Keratinocyte (primary cell): ENCODE measurements around the gene PANX2. TPM values are rescaled to one million over a fixed set of nuclear protein-coding genes. Genes with fewer than 3 reads are reported as not detected.

Experiments used
- DNase-seq: peaks from one replicate; pipeline ENCODE4 v3.0.0-alpha.2; 2011; ENCODE audit warnings: low read depth, missing footprints, low spot score
- FAIRE-seq: peaks from 2 replicates; lab custom pipeline; 2011; peaks lifted over from hg19 to GRCh38; lab: Jason Lieb, UNC
- H2AFZ ChIP-seq: 2 replicates; pipeline ENCODE4 v1.6.0; 2012; ENCODE audit warnings: low read length, control low read depth, inconsistent platforms; ENCODE audit not compliant: control insufficient read depth
- H3K27ac ChIP-seq: 2 replicates; pipeline ENCODE4 v1.5.1; 2011; ENCODE audit warnings: low read length; ENCODE audit not compliant: control insufficient read depth, insufficient read depth
- H3K27me3 ChIP-seq: 3 replicates; pipeline ENCODE4 v1.6.0; 2011; ENCODE audit warnings: low read length; ENCODE audit not compliant: control insufficient read depth, insufficient read depth; ENCODE audit errors: extremely low read depth
- H3K36me3 ChIP-seq, 2 experiments: 2 replicates in 1 of 2; 3 replicates in 1 of 2; pipeline ENCODE4 v1.5.1; 2011; ENCODE audit warnings: low read length in 2 of 2, mild to moderate bottlenecking in 1 of 2; ENCODE audit not compliant: control insufficient read depth in 2 of 2, insufficient read depth in 2 of 2; ENCODE audit errors: extremely low read depth in 1 of 2
- H3K4me1 ChIP-seq: 3 replicates; pipeline ENCODE4 v1.5.1; 2011; ENCODE audit warnings: low read length; ENCODE audit not compliant: control insufficient read depth, insufficient read depth; ENCODE audit errors: extremely low read depth
- H3K4me2 ChIP-seq: 3 replicates; pipeline ENCODE4 v1.6.0; 2011; ENCODE audit warnings: low read depth, low read length; ENCODE audit not compliant: control insufficient read depth, insufficient read depth; ENCODE audit errors: extremely low read depth
- H3K4me3 ChIP-seq, 3 experiments: fragments of 200-600 bp in 1 of 3; sonication (generic) in 1 of 3; 2 replicates in 2 of 3; 3 replicates in 1 of 3; pipeline ENCODE4 v1.5.1; 2011 to 2016; ENCODE audit warnings: low read length in 3 of 3, mild to moderate bottlenecking in 3 of 3, control low read depth in 2 of 3, inconsistent platforms in 1 of 3, low read depth in 1 of 3, mixed read lengths in 1 of 3, mixed run types in 1 of 3, moderate library complexity in 1 of 3; ENCODE audit not compliant: control insufficient read depth in 2 of 3, insufficient read depth in 2 of 3; ENCODE audit errors: extremely low read depth in 1 of 3
- H3K79me2 ChIP-seq: 2 replicates; pipeline ENCODE4 v1.6.0; 2012; ENCODE audit warnings: low read length; ENCODE audit not compliant: control insufficient read depth, insufficient read depth
- H3K9ac ChIP-seq: 3 replicates; pipeline ENCODE4 v1.6.0; 2011; ENCODE audit warnings: low read length; ENCODE audit not compliant: control insufficient read depth, insufficient read depth; ENCODE audit errors: extremely low read depth
- H3K9me1 ChIP-seq: 3 replicates; pipeline ENCODE4 v1.6.0; 2011; ENCODE audit warnings: low read length; ENCODE audit not compliant: control insufficient read depth, insufficient read depth; ENCODE audit errors: extremely low read depth
- H3K9me3 ChIP-seq: 2 replicates; pipeline ENCODE4 v1.5.1; 2012; ENCODE audit warnings: low read depth, low read length; ENCODE audit not compliant: control insufficient read depth
- H4K20me1 ChIP-seq: 3 replicates; pipeline ENCODE4 v1.6.0; 2011; ENCODE audit warnings: low read length; ENCODE audit not compliant: control insufficient read depth, insufficient read depth; ENCODE audit errors: extremely low read depth
- CTCF ChIP-seq, 3 experiments: IDR thresholded peaks in 1 of 3; conservative IDR thresholded peaks in 1 of 3; optimal IDR thresholded peaks in 1 of 3; 2 replicates in 2 of 3; 3 replicates in 1 of 3; pipeline versions ENCODE3 to v1.5.1; 2011; ENCODE audit warnings: low read length in 3 of 3, mild to moderate bottlenecking in 3 of 3, moderate library complexity in 2 of 3, control low read depth in 1 of 3, inconsistent platforms in 1 of 3; ENCODE audit not compliant: insufficient read depth in 2 of 3; ENCODE audit errors: extremely low read depth in 1 of 3
- EZH2 ChIP-seq: IDR thresholded peaks from one replicate; pipeline ENCODE4 v1.6.1; 2012; ENCODE audit warnings: inconsistent platforms, mild to moderate bottlenecking, low read length, moderate library complexity
- dilution Hi-C: fragments of 300-500 bp; cut with MboI; formaldehyde crosslinking; loops from one replicate; pipeline ENCODE4 v1.7.0; 2020; ENCODE audit warnings: low sequenced_read_pairs; ENCODE audit not compliant: extremely low pct_ligation_motif_present
- polyA plus RNA-seq, 5 experiments: library from polyadenylated mRNA; depleted of rRNA in 3 of 5; stranded (reverse) in 3 of 5; stranded (forward) in 1 of 5; unstranded in 1 of 5; fragments of >200 nt; gene quantifications; 1 replicate in 1 of 5; 2 replicates in 3 of 5; 3 replicates in 1 of 5; pipeline versions ENCODE4 v1.2.1 to v1.2.3, GENCODE V29; 2011 to 2012; ENCODE audit warnings: missing spikeins in 2 of 5, low read depth in 1 of 5, low replicate concordance in 1 of 5

Gene PANX2
- polyA plus RNA-seq, 1 donor (not counting 4 experiments of a cell fraction or from before 2014, with no cell fraction given): 0.22 TPM

DNA sequence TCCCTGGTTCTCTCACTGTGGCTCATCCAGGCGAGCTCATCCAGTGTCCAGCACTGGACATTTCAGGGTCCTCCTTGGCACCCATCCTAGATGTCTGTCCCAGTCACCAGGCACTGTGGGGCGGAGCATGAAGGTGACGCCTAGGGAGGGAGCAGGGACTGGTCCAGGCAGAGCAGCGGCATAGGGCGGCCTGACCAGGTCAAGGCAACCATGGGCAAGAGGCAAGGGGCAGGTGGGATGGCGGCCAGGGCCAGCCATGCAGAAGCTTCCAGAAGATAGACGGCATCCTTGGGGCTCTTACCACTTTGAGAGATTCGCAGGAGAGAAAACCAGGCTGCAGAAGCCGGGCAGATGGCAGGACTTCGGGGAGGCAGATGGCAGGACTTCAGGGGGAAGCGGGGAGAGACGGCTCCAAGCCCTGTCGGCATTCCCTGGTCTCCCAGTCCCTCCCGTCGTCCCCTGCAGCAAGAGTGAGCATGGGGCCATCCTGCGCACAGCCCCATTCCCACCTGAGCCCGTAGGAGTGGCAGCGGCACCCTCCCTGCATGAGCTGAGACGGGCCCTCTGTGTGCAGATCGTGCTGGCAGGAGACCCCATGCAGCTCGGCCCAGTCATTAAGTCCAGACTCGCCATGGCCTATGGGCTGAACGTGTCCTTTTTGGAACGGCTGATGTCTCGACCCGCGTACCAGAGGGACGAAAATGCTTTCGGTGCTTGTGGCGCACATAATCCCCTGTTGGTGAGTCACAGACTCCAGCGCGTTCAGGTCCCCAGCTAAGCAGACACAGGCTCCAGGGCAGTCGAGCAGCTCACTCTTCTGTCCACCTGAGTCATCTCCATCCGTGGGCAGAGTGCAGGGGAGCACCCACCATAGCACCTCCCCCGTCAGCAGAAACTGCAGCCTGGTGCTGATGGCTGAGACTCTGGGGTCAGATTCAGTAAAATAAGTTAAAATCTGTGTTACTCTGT is 20.1 kb upstream of the PANX2 start:
- no peak for FAIRE-seq
- Histone ChIP-seq H3K36me3 (no peaks in the 10 kb centered on the region), H3K9ac (no peak overlapping the region), H3K4me2 (no peak overlapping the region), H3K9me1 (no peaks in the 10 kb centered on the region), H3K79me2 (no peaks in the 10 kb centered on the region), H3K9me3 (no peaks in the 10 kb centered on the region), H4K20me1 (no peaks in the 10 kb centered on the region), H3K27me3 (peaks cover 20% of the 10 kb centered on the region), H3K4me1 (peaks cover 11% of the 10 kb centered on the region), H3K4me3 (no peak overlapping the region), H2AFZ (no peak overlapping the region), H3K27ac (no peak overlapping the region)
- dilution Hi-C loops: no loop called here
- TF ChIP-seq CTCF (optimal IDR thresholded peaks at IDR 0.05 in 1 of 3, IDR thresholded peaks at IDR 0.05 in 1 of 3, conservative IDR thresholded peaks at IDR 0.05 in 1 of 3; ENCODE audit: extremely low read depth in 1 of 3, insufficient read depth in 2 of 3, low read length in 3 of 3): no peak
- no peak for TF ChIP-seq EZH2
- DNase-seq: no peak

DNA sequence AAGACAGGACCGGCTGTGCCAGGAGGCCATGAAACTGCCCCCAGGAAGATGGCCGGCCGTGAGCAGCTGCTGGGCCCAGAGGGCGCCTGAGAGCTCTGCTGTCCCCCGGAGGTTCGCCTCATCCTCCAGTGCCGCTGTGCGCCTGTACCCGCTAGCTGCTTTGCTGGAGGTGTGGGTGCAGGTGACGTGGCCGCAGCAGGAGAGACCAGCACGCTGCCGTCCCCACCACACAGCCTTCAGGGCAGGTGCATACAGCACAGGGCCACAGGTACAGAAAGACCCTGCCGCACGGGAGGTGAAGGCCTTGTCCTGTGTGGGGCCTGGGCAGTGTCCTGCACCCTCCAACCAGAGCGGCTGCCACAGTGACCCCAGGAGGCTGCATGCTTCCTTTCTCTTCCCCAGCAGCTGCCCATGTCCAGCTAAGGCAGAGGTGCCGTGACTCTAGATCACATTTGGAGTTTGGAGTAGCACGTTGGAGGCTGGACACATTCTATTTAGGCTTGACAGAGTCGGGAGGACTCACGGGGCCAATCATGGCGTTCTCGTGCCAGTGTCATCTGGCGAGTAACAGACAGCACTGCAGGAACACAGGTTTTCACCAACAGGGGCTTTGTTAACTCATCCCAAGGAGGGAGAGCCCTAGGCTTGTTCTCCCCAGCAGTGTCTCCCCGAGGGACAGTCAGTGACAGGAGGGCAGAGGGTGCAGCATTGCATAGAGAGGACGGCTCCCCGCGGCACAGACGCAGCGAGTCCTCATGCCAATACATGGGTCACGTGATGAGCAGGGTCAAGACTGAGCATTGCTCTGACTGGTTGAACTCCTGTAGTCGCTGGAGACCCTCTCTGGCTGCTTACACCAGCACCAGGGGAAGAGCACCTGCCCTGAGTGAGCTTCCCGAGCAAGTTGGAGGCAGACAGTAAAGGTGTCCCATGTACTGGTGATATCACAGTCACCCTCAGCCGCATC is 18.7 kb upstream of the PANX2 start:
- no peaks in the 10 kb centered on the region for H3K36me3 ChIP-seq
- no peak overlapping the region for H2AFZ ChIP-seq
- no peak overlapping the region for H3K4me2 ChIP-seq
- H3K9me3 ChIP-seq: no peaks in the 10 kb centered on the region
- peaks cover 20% of the 10 kb centered on the region for H3K27me3 ChIP-seq
- no peak overlapping the region for H3K4me3 ChIP-seq
- no peaks in the 10 kb centered on the region for H3K79me2 ChIP-seq
- no peak overlapping the region for H3K9ac ChIP-seq
- TF ChIP-seq EZH2: no peak
- no peak for TF ChIP-seq CTCF (optimal IDR thresholded peaks at IDR 0.05 in 1 of 3, IDR thresholded peaks at IDR 0.05 in 1 of 3, conservative IDR thresholded peaks at IDR 0.05 in 1 of 3; ENCODE audit: extremely low read depth in 1 of 3, insufficient read depth in 2 of 3, low read length in 3 of 3)
- no peak overlapping the region for H3K27ac ChIP-seq
- H3K9me1 ChIP-seq: no peaks in the 10 kb centered on the region
- FAIRE-seq (no peak), DNase-seq (no peak)
- no peaks in the 10 kb centered on the region for H4K20me1 ChIP-seq
- peaks cover 11% of the 10 kb centered on the region for H3K4me1 ChIP-seq
- dilution Hi-C loops: no loop called here
